Body of pancreas (tissue), 4 donors: ENCODE measurements around the gene RGS6. TPM values are rescaled to one million over a fixed set of nuclear protein-coding genes. Genes with fewer than 3 reads are reported as not detected.

Experiments used
- ATAC-seq: fragments of 150-250 bp; one replicate; pipeline ENCODE4 v1.9.1; 2016
- DNase-seq, 4 donors: peaks; one replicate each; pipeline ENCODE4 v3.0.0-alpha.2; 2019
- H3K27ac ChIP-seq, 4 donors: fragments of 200-600 bp; sonication (generic); 1 replicate in 3 of 4; 2 replicates in 1 of 4; pipeline versions ENCODE4 v1.5.1 to v1.6.1; 2016 to 2019; ENCODE audit warnings: mild to moderate bottlenecking in 1 of 4, mixed read lengths in 1 of 4, moderate library complexity in 1 of 4
- H3K27me3 ChIP-seq, 2 donors: fragments of 200-600 bp; sonication (generic); one replicate each; pipeline ENCODE4 v1.6.0; 2016; ENCODE audit warnings: mild to moderate bottlenecking in 1 of 2
- H3K36me3 ChIP-seq, 2 donors: fragments of 200-600 bp; sonication (generic); replicated peaks in 1 of 2; 2 replicates each; pipeline ENCODE4 v1.5.1; 2016; ENCODE audit warnings: low read depth in 2 of 2; ENCODE audit not compliant: insufficient read depth in 1 of 2
- H3K4me1 ChIP-seq: fragments of 200-600 bp; sonication (generic); one replicate; pipeline ENCODE4 v1.6.0; 2016
- H3K4me3 ChIP-seq, 2 donors: fragments of 200-600 bp; sonication (generic); 1 replicate in 1 of 2; 2 replicates in 1 of 2; pipeline ENCODE4 v1.5.1; 2016 to 2019
- H3K9me3 ChIP-seq, 3 donors: fragments of 200-600 bp; sonication (generic); 1 replicate in 2 of 3; 2 replicates in 1 of 3; pipeline ENCODE4 v1.5.1; 2016
- POLR2A ChIP-seq, 3 donors: fragments of 450-650 bp; IDR thresholded peaks; one replicate each; pipeline ENCODE4 v1.6.1; 2016; ENCODE audit warnings: antibody characterized with exemption in 3 of 3, mild to moderate bottlenecking in 2 of 3
- WGBS, 2 donors: methylation state at CpG; one replicate each; pipeline ENCODE4 v1.1.5; 2017; 5-methylcytosine and 5-hydroxymethylcytosine counted together
- intact Hi-C: fragments of 100-400 bp; cut with DNase I; formaldehyde crosslinking; loops from one replicate; pipeline ENCODE4 v1.15.1; 2023
- total RNA-seq, 2 donors: library from RNA; depleted of rRNA; stranded (reverse); fragments of >200 nt; gene quantifications; one replicate each; pipeline ENCODE4 v1.1.0, GENCODE V29; 2016
- TF ChIP-seq, protein P1 (sequence below), 7 experiments: fragments of 450-650 bp in 4 of 7; fragments of 200-600 bp in 3 of 7; sonication (generic) in 3 of 7; IDR thresholded peaks; one replicate each; pipeline ENCODE4 v1.5.1; 2016 to 2019; ENCODE audit warnings: antibody characterized with exemption in 7 of 7

The RGS6 gene
- total RNA-seq, 2 donors from 2014 or later, result 0.26 to 1.3 TPM

DNA sequence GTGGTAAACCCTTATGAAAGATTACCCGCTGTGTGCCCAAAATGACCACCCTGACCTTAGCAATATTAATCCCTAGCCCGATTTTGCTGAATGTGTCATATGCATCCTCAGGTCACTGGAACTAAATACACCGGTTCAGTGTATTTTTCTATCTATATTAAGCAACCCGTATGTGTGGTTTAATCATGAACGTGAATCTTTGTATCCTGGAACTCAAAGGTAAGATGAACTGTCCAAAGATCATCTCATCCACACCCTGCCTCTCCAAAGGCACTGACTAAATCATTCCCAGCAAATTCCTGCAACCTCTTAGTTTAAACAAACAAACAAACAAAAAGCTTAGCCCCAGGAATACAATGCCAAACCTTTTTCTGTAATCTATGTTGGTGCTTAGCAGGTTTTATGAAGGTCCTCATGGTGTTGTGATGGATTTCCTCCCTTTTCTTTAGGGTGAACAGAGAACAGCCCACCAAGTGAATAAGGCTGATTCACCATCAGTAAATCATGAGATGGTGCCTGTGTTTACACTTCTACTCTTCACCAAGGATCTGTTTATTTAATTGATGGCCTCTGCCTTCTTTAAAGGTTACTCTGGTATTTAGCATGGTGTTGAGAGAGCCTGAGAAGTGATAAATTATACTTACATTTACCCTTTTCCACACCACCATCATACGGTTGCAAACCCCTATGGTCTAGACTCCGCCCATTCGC lies 663.1 kb downstream of the RGS6 start:
- H3K27me3 ChIP-seq, result no peaks in the 10 kb centered on the region
- H3K27ac ChIP-seq, result no peak overlapping the region
- no peaks in the 10 kb centered on the region for H3K9me3 ChIP-seq
- no peak overlapping the region for H3K4me3 ChIP-seq
- no peaks in the 10 kb centered on the region for H3K4me1 ChIP-seq
- intact Hi-C loops, result no loop called here
- ATAC-seq (no peak), DNase-seq (no peak)
- no peaks in the 10 kb centered on the region for H3K36me3 ChIP-seq
- 86 to 87% methylated on average over 8 of the region's 8 CpGs for WGBS, 2 donors
- TF ChIP-seq, protein P1, sequence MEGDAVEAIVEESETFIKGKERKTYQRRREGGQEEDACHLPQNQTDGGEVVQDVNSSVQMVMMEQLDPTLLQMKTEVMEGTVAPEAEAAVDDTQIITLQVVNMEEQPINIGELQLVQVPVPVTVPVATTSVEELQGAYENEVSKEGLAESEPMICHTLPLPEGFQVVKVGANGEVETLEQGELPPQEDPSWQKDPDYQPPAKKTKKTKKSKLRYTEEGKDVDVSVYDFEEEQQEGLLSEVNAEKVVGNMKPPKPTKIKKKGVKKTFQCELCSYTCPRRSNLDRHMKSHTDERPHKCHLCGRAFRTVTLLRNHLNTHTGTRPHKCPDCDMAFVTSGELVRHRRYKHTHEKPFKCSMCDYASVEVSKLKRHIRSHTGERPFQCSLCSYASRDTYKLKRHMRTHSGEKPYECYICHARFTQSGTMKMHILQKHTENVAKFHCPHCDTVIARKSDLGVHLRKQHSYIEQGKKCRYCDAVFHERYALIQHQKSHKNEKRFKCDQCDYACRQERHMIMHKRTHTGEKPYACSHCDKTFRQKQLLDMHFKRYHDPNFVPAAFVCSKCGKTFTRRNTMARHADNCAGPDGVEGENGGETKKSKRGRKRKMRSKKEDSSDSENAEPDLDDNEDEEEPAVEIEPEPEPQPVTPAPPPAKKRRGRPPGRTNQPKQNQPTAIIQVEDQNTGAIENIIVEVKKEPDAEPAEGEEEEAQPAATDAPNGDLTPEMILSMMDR (IDR thresholded peaks at IDR 0.05), result no peak
- no peak for TF ChIP-seq POLR2A (IDR thresholded peaks at IDR 0.05)

DNA sequence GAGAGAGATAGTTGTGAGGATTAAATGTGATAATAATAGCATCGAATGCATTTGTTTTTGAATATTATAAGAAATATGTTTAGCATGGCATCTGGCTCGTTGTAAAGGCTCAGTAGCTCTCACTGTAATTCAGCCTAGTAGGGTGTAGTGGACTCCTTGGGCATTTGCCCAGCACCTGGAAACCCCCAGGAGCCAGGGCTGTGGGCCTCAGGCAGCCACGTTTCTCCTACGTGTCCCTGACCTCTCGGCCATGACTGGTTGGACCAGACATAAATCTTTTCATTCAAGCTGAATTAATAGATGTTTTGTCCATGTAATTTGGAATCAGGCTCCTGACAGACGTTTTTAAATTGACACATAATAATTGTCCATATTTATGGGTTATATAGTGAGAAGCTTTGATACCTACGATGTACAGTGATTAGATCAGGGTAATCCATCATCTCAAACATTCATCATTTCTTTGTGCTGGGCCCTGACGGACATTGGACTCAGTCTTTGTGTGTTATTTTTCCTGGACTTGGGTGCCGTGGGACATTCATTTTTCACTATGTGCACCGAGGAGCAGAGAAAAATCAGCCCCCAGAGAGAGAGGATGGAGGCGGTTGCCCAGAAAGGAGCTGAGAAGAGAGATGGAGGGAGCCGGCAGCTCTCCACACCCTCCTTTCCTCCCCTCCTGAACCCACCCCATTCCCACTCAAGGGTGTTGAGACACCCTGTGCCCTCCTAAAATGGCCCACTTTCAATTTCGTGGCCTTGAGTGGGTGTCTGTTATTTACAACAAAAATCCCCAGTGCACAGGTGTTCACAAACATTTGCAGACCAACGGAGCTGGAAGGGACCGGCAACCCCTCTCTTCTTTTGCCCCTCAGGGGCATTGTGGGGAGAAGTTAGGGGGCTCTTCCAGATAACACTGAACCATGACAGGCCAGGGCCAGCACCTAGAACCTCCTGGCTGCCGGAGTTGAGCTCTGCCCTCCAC lies 665.3 kb downstream of the RGS6 start:
- H3K9me3 ChIP-seq, result no peaks in the 10 kb centered on the region
- WGBS, 2 donors, result 50 to 54% methylated on average over 14 to 16 of the region's 16 CpGs
- no peak overlapping the region for H3K4me3 ChIP-seq
- intact Hi-C loops, result no loop called here
- H3K4me1 ChIP-seq, result no peaks in the 10 kb centered on the region
- H3K27ac ChIP-seq, result no peak overlapping the region
- H3K27me3 ChIP-seq, result no peaks in the 10 kb centered on the region
- ATAC-seq (no peak), DNase-seq (no peak)
- no peaks in the 10 kb centered on the region for H3K36me3 ChIP-seq
- no peak for TF ChIP-seq POLR2A (IDR thresholded peaks at IDR 0.05)
- TF ChIP-seq, protein P1 (IDR thresholded peaks at IDR 0.05), result no peak

DNA sequence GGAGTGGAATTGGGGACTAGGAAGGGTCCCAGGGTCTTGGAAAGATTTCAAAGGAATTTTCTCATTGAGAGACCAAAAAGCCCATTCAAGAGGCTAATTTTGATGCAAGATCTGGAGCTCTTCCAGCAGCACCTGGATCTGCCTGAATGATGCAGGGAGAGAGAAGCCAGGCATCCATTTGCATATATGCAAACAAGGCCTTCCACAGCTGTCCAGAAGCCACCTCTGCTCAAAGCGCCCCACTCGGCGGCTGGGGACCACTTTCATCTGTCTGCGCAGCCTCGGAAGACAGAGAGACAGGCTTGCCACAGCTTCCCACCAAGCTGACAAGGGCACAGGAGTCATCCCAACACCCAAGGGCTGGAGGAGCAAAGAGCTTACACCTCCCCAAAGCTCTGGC lies 666.1 kb downstream of the RGS6 start:
- DNase-seq, result no peak
- H3K27ac ChIP-seq, result no peak overlapping the region
- no peaks in the 10 kb centered on the region for H3K27me3 ChIP-seq
- no peaks in the 10 kb centered on the region for H3K4me1 ChIP-seq
- 70 to 89% methylated on average over 3 of the region's 5 CpGs for WGBS, 2 donors
- H3K9me3 ChIP-seq, result no peaks in the 10 kb centered on the region
- intact Hi-C loops, result no loop called here
- no peak overlapping the region for H3K4me3 ChIP-seq
- ATAC-seq, result no peak
- TF ChIP-seq, protein P1 (IDR thresholded peaks at IDR 0.05), result no peak
- no peak for TF ChIP-seq POLR2A (IDR thresholded peaks at IDR 0.05)
- H3K36me3 ChIP-seq, result no peaks in the 10 kb centered on the region

DNA sequence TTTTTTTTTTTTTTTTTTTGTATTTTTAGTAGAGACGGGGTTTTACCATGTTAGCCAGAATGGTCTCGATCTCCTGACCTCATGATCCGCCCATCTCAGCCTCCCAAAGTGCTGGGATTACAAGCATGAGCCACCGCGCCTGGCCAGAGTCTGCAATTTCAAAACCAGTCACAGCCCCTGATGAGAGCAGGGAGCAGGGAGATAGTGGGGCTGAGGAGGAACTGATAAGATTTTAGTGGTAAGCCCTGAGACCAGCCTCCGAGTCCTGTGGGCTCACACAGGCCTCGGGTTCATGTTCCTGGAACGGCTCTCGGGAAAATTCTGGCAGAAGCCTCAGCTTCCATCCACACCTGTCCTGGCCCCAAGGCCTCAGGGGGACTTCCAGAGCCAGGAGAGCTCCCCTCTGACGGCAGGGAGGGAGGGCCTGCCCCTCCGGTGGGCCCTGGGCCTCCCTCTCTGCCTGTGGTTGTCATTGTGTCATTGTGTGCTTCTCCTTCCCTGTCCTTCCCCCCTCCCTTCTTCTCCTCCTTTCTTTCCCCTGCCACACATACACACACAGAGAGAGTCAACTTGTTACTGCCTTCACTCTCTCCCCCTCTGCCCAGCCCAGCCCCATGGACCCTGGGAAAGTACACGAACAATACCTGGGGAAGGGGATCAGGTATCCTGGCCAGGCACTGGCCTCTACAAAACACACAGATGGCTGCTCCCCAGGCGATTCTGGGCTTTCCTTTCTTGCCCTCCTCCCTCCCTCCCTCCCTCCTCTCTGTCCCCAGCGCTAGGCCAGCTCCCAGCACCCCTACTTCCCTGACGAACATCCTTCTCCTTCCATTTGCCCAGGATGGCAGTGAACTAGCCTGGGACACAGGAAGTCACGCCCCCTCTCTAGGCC lies 667.6 kb downstream of the RGS6 start:
- H3K36me3 ChIP-seq, result no peaks in the 10 kb centered on the region
- no peak overlapping the region for H3K4me3 ChIP-seq
- no peaks in the 10 kb centered on the region for H3K9me3 ChIP-seq
- no peak overlapping the region for H3K27ac ChIP-seq
- 78 to 80% methylated on average over 13 to 15 of the region's 16 CpGs for WGBS, 2 donors
- DNase-seq (no peak), ATAC-seq (no peak)
- TF ChIP-seq POLR2A (IDR thresholded peaks at IDR 0.05), result no peak
- TF ChIP-seq, protein P1 (IDR thresholded peaks at IDR 0.05), result no peak
- H3K4me1 ChIP-seq, result no peaks in the 10 kb centered on the region
- H3K27me3 ChIP-seq, result no peaks in the 10 kb centered on the region
- intact Hi-C loops, result no loop called here
